ENCODE results near the gene PLCB4. TPM values are rescaled to one million over a fixed set of nuclear protein-coding genes. Genes with fewer than 3 reads are reported as not detected.

The PLCB4 gene
- total RNA-seq, 4 donors from 2014 or later = 30.7 to 61.8 (median 47.6) TPM

DNA sequence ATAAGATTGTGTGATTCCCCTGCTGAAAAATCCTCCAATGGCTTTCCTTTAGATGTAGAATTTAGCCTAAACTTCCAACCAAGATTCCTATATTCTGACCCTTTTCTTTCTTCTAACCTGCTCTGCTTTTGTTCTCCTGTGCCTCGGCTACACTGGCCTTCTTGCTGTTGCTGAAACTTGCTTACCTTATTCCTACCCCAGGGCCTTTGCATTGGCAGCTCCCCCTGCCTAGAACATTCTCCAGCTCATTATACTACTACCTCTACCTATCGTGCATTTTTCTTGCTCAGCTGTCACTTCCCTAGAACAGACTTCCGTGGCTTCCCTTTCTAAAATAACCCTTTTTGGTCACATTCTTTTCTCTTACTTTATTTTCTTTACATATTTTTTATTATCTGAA is 48.7 kb downstream of the PLCB4 start:
- H3K27me3 ChIP-seq = no peaks in the 10 kb centered on the region
- TF ChIP-seq POLR2AphosphoS5 (IDR thresholded peaks at IDR 0.05) (no peak), EP300 (IDR thresholded peaks at IDR 0.05) (no peak), POLR2A (IDR thresholded peaks at IDR 0.05; ENCODE audit: low read depth) (no peak)
- TF ChIP-seq, protein P1, sequence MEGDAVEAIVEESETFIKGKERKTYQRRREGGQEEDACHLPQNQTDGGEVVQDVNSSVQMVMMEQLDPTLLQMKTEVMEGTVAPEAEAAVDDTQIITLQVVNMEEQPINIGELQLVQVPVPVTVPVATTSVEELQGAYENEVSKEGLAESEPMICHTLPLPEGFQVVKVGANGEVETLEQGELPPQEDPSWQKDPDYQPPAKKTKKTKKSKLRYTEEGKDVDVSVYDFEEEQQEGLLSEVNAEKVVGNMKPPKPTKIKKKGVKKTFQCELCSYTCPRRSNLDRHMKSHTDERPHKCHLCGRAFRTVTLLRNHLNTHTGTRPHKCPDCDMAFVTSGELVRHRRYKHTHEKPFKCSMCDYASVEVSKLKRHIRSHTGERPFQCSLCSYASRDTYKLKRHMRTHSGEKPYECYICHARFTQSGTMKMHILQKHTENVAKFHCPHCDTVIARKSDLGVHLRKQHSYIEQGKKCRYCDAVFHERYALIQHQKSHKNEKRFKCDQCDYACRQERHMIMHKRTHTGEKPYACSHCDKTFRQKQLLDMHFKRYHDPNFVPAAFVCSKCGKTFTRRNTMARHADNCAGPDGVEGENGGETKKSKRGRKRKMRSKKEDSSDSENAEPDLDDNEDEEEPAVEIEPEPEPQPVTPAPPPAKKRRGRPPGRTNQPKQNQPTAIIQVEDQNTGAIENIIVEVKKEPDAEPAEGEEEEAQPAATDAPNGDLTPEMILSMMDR (IDR thresholded peaks at IDR 0.05) = no peak
- no peak overlapping the region for H3K27ac ChIP-seq (replicated peaks in 1 of 4)
- H3K4me1 ChIP-seq = peaks cover 4 to 40% (median 23%) of the 10 kb centered on the region in 4 donors
- no peak for DNase-seq (ENCODE audit: extremely low spot score)
- 94% methylated on average over 3 of the region's 3 CpGs for WGBS
- H3K36me3 ChIP-seq = no peaks in the 10 kb centered on the region
- intact Hi-C loops (cut with DNase I) = no loop called here
- H3K4me3 ChIP-seq = no peak overlapping the region
- no peaks in the 10 kb centered on the region for H3K9me3 ChIP-seq

DNA sequence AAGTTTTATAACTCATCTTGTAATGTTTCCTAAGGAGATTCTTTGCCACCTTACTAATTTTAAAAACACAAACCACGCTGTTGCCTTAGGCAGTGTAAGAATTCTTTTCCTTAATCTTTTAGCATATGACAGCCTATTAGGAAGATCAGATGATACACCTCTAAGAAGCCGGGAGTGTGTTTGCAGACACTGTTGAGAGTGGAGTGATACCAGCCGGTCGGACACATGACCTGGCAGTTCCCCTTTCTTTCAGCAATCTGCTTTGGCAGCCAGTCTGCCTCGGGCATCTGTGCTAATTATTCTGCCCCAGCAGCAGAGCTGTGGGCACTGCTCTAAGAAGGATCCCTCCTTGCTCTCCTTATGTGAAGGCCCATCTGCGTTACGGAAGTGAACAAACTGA is 50.9 kb downstream of the PLCB4 start:
- H3K4me3 ChIP-seq = no peak overlapping the region
- peak; percentile 23 to 32 for TF ChIP-seq POLR2AphosphoS5 (IDR thresholded peaks at IDR 0.05)
- TF ChIP-seq EP300 (IDR thresholded peaks at IDR 0.05) = no peak
- peak overlapping the region in 3 of 4 donors; percentile 2 to 40 (median 11) for H3K27ac ChIP-seq (replicated peaks in 1 of 4)
- intact Hi-C loops (cut with DNase I) = no loop called here
- no peaks in the 10 kb centered on the region for H3K36me3 ChIP-seq
- no peaks in the 10 kb centered on the region for H3K9me3 ChIP-seq
- WGBS = 66% methylated on average over 7 of the region's 7 CpGs
- H3K27me3 ChIP-seq = no peaks in the 10 kb centered on the region
- peaks cover 0 to 18% (median 6%) of the 10 kb centered on the region in 4 donors for H3K4me1 ChIP-seq
- no peak for DNase-seq (ENCODE audit: extremely low spot score)

DNA sequence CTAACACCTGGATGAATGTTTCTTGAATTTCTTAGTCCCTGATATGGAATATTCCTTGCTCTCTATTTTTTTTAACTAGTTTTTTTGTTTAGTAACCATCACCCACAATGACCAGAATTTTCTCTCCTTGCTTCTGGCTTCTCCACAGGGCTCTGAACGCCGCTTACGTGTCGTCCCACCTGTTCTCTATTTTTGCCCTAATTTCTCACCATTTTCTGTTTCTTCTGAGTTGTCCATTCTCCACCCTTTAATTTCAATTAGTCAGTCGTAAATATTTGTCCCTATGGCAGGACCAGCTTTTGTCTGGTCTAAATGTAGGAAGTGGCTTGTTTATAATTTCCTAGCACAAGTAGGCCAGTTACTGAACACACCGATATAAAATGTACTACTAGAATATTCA is 52.3 kb downstream of the PLCB4 start:
- 81% methylated on average over 6 of the region's 6 CpGs for WGBS
- TF ChIP-seq POLR2AphosphoS5 (IDR thresholded peaks at IDR 0.05) (no peak), EP300 (IDR thresholded peaks at IDR 0.05) (no peak)
- TF ChIP-seq, protein P1 (IDR thresholded peaks at IDR 0.05) = no peak
- no peaks in the 10 kb centered on the region for H3K36me3 ChIP-seq
- no peak overlapping the region for H3K27ac ChIP-seq (replicated peaks in 1 of 4)
- no peak for DNase-seq (ENCODE audit: extremely low spot score)
- H3K4me3 ChIP-seq = no peak overlapping the region
- H3K9me3 ChIP-seq = no peaks in the 10 kb centered on the region
- intact Hi-C loops (cut with DNase I) = no loop called here
- H3K27me3 ChIP-seq = no peaks in the 10 kb centered on the region
- H3K4me1 ChIP-seq = peaks cover 0 to 23% (median 5%) of the 10 kb centered on the region in 4 donors

DNA sequence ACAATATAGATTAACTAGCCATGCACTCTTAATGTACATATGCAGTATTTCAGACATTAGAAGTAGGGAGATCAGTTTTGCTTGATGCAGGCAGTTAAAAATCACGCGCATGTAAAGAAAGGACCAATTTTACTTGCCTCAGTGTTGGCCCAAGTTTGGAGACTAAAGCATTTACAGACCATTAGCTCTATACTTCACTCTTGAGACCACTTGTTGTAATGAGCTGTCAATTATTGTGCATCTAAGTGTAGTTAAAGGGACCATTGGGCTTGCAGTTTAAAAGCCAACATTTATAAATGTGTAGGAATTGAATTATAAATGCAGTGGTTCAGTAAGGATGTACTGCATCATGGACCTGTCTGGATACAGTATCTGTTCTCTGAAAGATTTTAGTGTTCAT is 53.7 kb downstream of the PLCB4 start:
- H3K9me3 ChIP-seq = no peaks in the 10 kb centered on the region
- intact Hi-C loops (cut with DNase I) = no loop called here
- H3K36me3 ChIP-seq = no peaks in the 10 kb centered on the region
- WGBS = 95% methylated on average over 2 of the region's 2 CpGs
- no peaks in the 10 kb centered on the region for H3K27me3 ChIP-seq
- no peak overlapping the region for H3K27ac ChIP-seq (replicated peaks in 1 of 4)
- no peak overlapping the region for H3K4me3 ChIP-seq
- no peak for DNase-seq (ENCODE audit: extremely low spot score)
- no peak for TF ChIP-seq POLR2A (IDR thresholded peaks at IDR 0.05; ENCODE audit: low read depth)
- TF ChIP-seq, protein P1 (IDR thresholded peaks at IDR 0.05) = no peak
- no peak for TF ChIP-seq POLR2AphosphoS5 (IDR thresholded peaks at IDR 0.05)
- TF ChIP-seq EP300 (IDR thresholded peaks at IDR 0.05) = no peak
- peaks cover 0 to 27% (median 5%) of the 10 kb centered on the region in 4 donors for H3K4me1 ChIP-seq

DNA sequence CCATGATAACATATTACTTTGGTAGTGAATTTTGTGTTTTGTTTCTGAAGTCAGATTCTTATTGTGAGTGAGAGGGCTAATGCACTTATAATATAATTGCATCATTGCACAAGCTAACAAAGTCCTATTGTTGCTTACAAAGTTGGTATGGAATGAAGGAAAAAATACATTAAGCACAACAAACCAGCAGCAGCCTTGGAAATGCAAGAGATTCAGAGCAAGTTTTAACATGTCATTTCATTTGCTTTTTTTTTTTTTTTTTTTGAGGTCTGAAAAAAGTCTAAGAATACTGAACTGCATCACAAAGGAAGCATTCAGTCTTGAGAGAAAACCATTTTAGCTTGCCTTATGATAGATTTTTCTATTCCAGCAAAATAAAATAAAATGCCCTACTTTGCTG is 57.6 kb downstream of the PLCB4 start:
- H3K9me3 ChIP-seq = peaks cover 0 to 5% (median 1%) of the 10 kb centered on the region in 4 donors
- intact Hi-C loops (cut with DNase I) = no loop called here
- H3K4me3 ChIP-seq = no peak overlapping the region
- peaks cover 0 to 29% (median 13%) of the 10 kb centered on the region in 4 donors for H3K4me1 ChIP-seq
- H3K27ac ChIP-seq (replicated peaks in 1 of 4) = no peak overlapping the region
- TF ChIP-seq EP300 (IDR thresholded peaks at IDR 0.05) (no peak), POLR2AphosphoS5 (IDR thresholded peaks at IDR 0.05) (no peak), POLR2A (IDR thresholded peaks at IDR 0.05; ENCODE audit: low read depth) (no peak)
- no peak for DNase-seq (ENCODE audit: extremely low spot score)
- H3K27me3 ChIP-seq = no peaks in the 10 kb centered on the region
- no peaks in the 10 kb centered on the region for H3K36me3 ChIP-seq

DNA sequence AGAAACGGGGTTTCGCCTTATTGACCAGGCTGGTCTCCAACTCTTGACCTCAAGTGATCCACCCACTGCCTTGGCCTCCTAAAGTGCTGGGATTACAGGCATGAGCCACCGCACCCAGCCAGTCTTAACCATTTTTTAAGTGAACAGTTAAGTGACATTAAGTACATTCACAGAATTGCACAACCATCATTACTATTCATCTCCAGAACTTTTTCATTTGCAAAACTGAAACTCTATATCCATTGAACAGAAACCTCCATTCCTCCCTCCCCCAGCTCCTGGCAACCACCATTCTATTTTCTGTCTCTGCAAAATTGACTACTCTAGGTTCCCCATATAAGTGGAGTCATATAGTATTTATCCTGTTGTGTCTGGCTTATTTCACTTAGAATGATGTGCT is 59.7 kb downstream of the PLCB4 start:
- Histone ChIP-seq H3K36me3 (no peaks in the 10 kb centered on the region), H3K27me3 (no peaks in the 10 kb centered on the region), H3K4me1 (peaks cover 0 to 29% (median 13%) of the 10 kb centered on the region in 4 donors), H3K9me3 (peaks cover 0 to 15% (median 7%) of the 10 kb centered on the region in 4 donors), H3K4me3 (no peak overlapping the region), H3K27ac (replicated peaks in 1 of 4) (no peak overlapping the region)
- no peak for DNase-seq (ENCODE audit: extremely low spot score)
- TF ChIP-seq EP300 (IDR thresholded peaks at IDR 0.05) (no peak), POLR2A (IDR thresholded peaks at IDR 0.05; ENCODE audit: low read depth) (no peak), POLR2AphosphoS5 (IDR thresholded peaks at IDR 0.05) (no peak)
- TF ChIP-seq, protein P1 (IDR thresholded peaks at IDR 0.05) = no peak
- intact Hi-C loops (cut with DNase I) = no loop called here
- WGBS = 92% methylated on average over 3 of the region's 3 CpGs
